H1 (cell line): ENCODE results near the gene ANKRD27.
"Not testable (repeated sequence)": the region's sequence is repeated elsewhere in the genome, so short reads cannot be mapped to it uniquely, and the experiment has no call there.

Experiments
- CEBPB ChIP-seq: IDR thresholded peaks from 2 replicates; pipeline ENCODE4 v1.6.1; 2012; ENCODE audit warnings: low read depth, low read length
- CREB1 ChIP-seq: IDR thresholded peaks from 2 replicates; pipeline ENCODE4 v1.6.1; 2012; ENCODE audit warnings: inconsistent platforms
- CTCF ChIP-seq, 3 experiments: IDR thresholded peaks; 1 replicate in 2 of 3; 2 replicates in 1 of 3; pipeline versions ENCODE4 v1.5.1 to v1.6.1; 2011; ENCODE audit warnings: low read length in 3 of 3, mild to moderate bottlenecking in 3 of 3, inconsistent platforms in 2 of 3, low read depth in 1 of 3, moderate library complexity in 1 of 3; ENCODE audit not compliant: insufficient read depth in 1 of 3; ENCODE audit errors: control extremely low read depth in 1 of 3
- EP300 ChIP-seq, 2 experiments: IDR thresholded peaks; 1 replicate in 1 of 2; 2 replicates in 1 of 2; pipeline ENCODE4 v1.6.1; 2011 to 2012; ENCODE audit warnings: low read depth in 2 of 2, low read length in 2 of 2, mild to moderate bottlenecking in 2 of 2, borderline replicate concordance in 1 of 2, inconsistent platforms in 1 of 2, moderate library complexity in 1 of 2
- PHF8 ChIP-seq: fragments of 200-600 bp; sonication (generic); conservative IDR thresholded peaks from 2 replicates; pipeline ENCODE4 v1.7.1; 2012; ENCODE audit warnings: low read depth, mild to moderate bottlenecking, inconsistent platforms, low read length, moderate library complexity

DNA sequence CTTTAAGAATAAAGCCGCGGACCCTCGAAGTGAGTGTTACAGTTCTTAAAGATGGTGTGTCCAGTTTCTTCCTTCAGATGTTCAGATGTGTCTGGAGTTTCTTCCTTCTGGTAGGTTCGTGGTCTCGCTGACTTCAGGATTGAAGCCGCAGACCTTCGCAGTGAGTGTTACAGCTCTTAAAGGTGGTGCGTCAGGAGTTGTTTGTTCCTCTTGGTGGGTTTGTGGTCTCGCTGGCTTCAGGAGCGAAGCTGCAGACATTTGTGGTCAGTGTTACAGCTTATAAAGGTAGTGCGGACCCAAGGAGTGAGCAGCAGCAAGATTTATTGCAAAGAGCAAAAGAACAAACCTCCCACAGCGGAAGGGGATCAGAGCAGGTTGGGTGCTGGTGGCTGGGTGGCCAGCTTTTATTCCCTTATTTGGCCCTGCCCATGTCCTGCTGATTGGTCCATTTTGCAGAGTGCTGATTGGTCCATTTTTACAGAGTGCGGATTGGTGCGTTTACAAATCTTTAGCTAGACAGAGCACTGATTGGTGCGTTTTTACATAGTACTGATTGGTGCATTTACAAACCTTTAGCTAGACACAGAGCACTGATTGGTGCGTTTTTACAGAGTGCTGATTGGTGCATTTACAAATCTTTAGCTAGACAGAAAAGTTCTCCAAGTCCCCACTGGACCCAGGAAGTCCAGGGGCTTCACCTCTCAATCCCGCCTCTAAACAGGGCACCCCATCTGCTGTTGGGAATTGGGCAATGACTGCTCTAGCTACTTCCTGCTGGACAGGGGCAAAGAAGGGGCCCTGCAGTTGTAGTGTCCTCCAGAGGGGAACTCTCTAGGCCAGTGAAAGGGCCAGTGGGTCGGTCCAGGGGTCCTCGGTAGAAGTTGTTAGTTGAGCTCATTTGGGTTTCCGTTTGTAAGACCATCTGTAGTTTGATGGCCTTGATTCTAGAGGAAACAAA is 18.4 kb upstream of the ANKRD27 start:
- TF ChIP-seq PHF8; EP300 (IDR thresholded peaks at IDR 0.05; ENCODE audit: borderline replicate concordance in 1 of 2, low read depth in 2 of 2, low read length in 2 of 2); CTCF (IDR thresholded peaks at IDR 0.05; ENCODE audit: control extremely low read depth in 1 of 3, insufficient read depth in 1 of 3, low read depth in 1 of 3, low read length in 3 of 3); CREB1; CEBPB: not testable (repeated sequence)
